ENCODE measurements around the gene THBD. TPM values are rescaled to one million over a fixed set of nuclear protein-coding genes. Genes with fewer than 3 reads are reported as not detected.

Gene THBD
- total and polyA plus RNA-seq, 2 donors, result 1.6 to 16.8 TPM

DNA sequence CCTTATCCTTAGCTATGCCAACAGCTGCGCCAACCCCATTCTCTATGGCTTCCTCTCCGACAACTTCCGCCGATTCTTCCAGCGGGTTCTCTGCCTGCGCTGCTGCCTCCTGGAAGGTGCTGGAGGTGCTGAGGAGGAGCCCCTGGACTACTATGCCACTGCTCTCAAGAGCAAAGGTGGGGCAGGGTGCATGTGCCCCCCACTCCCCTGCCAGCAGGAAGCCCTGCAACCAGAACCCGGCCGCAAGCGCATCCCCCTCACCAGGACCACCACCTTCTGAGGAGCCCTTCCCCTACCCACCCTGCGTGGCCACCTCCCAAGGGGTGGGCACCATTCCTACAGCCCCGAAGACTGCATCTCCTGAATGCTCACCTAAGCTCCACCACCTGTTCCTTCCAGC, 13.1 kb downstream of the THBD start:
- H3K4me1 ChIP-seq (ENCODE audit: control insufficient read depth in 2 of 2, insufficient read depth in 2 of 2, low read length in 2 of 2), result peaks cover 0 to 8% of the 10 kb centered on the region in 2 donors
- no peak overlapping the region for H3K4me3 ChIP-seq (ENCODE audit: low read length in 2 of 2)
- H3K9me3 ChIP-seq (ENCODE audit: control insufficient read depth in 2 of 2, insufficient read depth in 1 of 2, low read length in 1 of 2), result peaks cover 1 to 5% of the 10 kb centered on the region in 2 donors
- no peak for DNase-seq (ENCODE audit: low read depth in 6 of 9, low spot score in 9 of 9)
- H3K27ac ChIP-seq (ENCODE audit: low read depth in 1 of 2, low read length in 1 of 2), result no peak overlapping the region
- H3K27me3 ChIP-seq (ENCODE audit: control insufficient read depth in 2 of 2, insufficient read depth in 1 of 2, low read length in 1 of 2), result peaks cover 14 to 35% of the 10 kb centered on the region in 2 donors
- WGBS, result 98% methylated on average over 11 of the region's 11 CpGs
- H3K36me3 ChIP-seq (ENCODE audit: control insufficient read depth in 2 of 2, insufficient read depth in 2 of 2, low read length in 1 of 2), result no peaks in the 10 kb centered on the region

GRCh38 chr20:23035731-23036130, 13.7 kb downstream of the THBD start:
- WGBS, result 95% methylated on average over 41 of the region's 41 CpGs
- H3K9me3 ChIP-seq (ENCODE audit: control insufficient read depth in 2 of 2, insufficient read depth in 1 of 2, low read length in 1 of 2), result peaks cover 1 to 5% of the 10 kb centered on the region in 2 donors
- no peaks in the 10 kb centered on the region for H3K36me3 ChIP-seq (ENCODE audit: control insufficient read depth in 2 of 2, insufficient read depth in 2 of 2, low read length in 1 of 2)
- H3K4me3 ChIP-seq (ENCODE audit: low read length in 2 of 2), result no peak overlapping the region
- H3K4me1 ChIP-seq (ENCODE audit: control insufficient read depth in 2 of 2, insufficient read depth in 2 of 2, low read length in 2 of 2), result peaks cover 0 to 8% of the 10 kb centered on the region in 2 donors
- H3K27me3 ChIP-seq (ENCODE audit: control insufficient read depth in 2 of 2, insufficient read depth in 1 of 2, low read length in 1 of 2), result peaks cover 14 to 35% of the 10 kb centered on the region in 2 donors
- DNase-seq (ENCODE audit: low read depth in 6 of 9, low spot score in 9 of 9), result no peak
- no peak overlapping the region for H3K27ac ChIP-seq (ENCODE audit: low read depth in 1 of 2, low read length in 1 of 2)

DNA sequence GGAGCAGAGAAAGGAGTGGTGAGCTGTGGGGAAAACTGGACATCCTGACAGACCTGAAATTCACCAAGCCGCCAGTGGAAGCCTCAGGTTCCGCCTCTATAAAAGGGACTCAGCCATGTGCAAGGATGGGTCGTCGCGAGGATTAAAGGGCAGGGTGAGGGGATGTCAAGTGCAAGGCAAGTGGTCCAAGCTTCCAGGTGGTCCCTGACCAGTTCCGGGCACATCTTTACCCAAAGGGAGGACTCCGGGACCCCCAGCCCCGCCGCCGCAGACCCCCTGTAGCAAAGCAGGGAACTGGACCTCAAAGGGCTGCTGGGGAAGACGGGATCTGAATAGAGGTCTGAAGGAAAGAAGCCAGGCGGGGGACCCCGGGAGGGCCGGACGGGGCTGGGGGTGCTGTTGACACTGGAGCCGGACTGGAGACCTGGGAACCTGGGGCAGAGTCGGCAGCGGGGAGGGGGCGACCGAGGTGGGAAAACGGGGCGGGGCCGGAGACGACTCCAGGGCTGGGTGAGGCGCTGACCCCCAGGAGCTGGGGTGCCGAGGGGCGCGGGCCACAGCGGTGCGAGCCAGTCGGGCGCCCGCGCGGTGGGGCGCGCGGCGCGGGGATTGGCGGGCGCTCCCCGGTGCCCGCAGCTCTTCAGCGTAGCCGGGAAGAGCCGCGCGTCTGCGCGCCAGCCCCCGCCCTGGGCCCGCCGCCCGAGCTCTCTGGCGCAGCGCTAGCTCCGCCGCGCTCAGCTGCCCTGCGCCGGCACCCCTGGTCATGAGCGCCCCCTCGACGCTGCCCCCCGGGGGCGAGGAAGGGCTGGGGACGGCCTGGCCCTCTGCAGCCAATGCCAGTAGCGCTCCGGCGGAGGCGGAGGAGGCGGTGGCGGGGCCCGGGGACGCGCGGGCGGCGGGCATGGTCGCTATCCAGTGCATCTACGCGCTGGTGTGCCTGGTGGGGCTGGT, 14.5 kb downstream of the THBD start, which contains the start of gene SSTR4:
TSS of gene SSTR4 (plus strand) at position 592 of the 951 bp plus-strand sequence. CDS start at position 764, 172 bp downstream.
- Histone ChIP-seq H3K27me3 (ENCODE audit: control insufficient read depth in 2 of 2, insufficient read depth in 1 of 2, low read length in 1 of 2) (peaks cover 14 to 35% of the 10 kb centered on the region in 2 donors), H3K36me3 (ENCODE audit: control insufficient read depth in 2 of 2, insufficient read depth in 2 of 2, low read length in 1 of 2) (no peaks in the 10 kb centered on the region), H3K4me3 (ENCODE audit: low read length in 2 of 2) (no peak within 1 kb of the TSS), H3K4me1 (ENCODE audit: control insufficient read depth in 2 of 2, insufficient read depth in 2 of 2, low read length in 2 of 2) (peaks cover 0 to 8% of the 10 kb centered on the region in 2 donors), H3K27ac (ENCODE audit: low read depth in 1 of 2, low read length in 1 of 2) (no peak within 1 kb of the TSS), H3K9me3 (ENCODE audit: control insufficient read depth in 2 of 2, insufficient read depth in 1 of 2, low read length in 1 of 2) (peaks cover 1 to 5% of the 10 kb centered on the region in 2 donors)
- DNase-seq (ENCODE audit: low read depth in 6 of 9, low spot score in 9 of 9), result no peak
- WGBS, result 29% methylated on average over 82 of the region's 83 CpGs

DNA sequence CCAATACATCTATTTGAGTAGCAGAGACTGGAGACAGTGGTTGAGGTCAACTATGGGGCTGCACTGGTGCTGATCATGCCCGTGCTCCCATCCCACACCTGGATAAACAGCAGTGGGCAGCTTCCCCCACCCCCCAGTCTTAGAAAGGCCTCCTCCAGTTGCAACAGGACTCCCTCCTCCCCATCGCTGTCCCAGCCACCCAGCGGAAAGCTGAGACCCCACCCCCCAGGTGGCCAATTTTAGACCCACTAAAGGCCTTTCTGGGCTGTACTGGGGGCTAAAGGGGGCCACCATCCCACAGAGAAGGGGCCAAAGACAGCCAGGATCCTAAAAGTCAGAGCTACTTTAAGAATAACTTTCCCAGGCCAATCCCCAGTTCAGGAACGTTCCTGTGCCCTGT, 15.6 kb downstream of the THBD start:
- no peaks in the 10 kb centered on the region for H3K36me3 ChIP-seq (ENCODE audit: control insufficient read depth in 2 of 2, insufficient read depth in 2 of 2, low read length in 1 of 2)
- H3K27ac ChIP-seq (ENCODE audit: low read depth in 1 of 2, low read length in 1 of 2), result no peak overlapping the region
- H3K4me1 ChIP-seq (ENCODE audit: control insufficient read depth in 2 of 2, insufficient read depth in 2 of 2, low read length in 2 of 2), result peaks cover 0 to 8% of the 10 kb centered on the region in 2 donors
- H3K27me3 ChIP-seq (ENCODE audit: control insufficient read depth in 2 of 2, insufficient read depth in 1 of 2, low read length in 1 of 2), result peaks cover 14 to 35% of the 10 kb centered on the region in 2 donors
- H3K9me3 ChIP-seq (ENCODE audit: control insufficient read depth in 2 of 2, insufficient read depth in 1 of 2, low read length in 1 of 2), result peaks cover 1 to 5% of the 10 kb centered on the region in 2 donors
- no peak overlapping the region for H3K4me3 ChIP-seq (ENCODE audit: low read length in 2 of 2)
- 97% methylated on average over 4 of the region's 4 CpGs for WGBS
- no peak for DNase-seq (ENCODE audit: low read depth in 6 of 9, low spot score in 9 of 9)

DNA sequence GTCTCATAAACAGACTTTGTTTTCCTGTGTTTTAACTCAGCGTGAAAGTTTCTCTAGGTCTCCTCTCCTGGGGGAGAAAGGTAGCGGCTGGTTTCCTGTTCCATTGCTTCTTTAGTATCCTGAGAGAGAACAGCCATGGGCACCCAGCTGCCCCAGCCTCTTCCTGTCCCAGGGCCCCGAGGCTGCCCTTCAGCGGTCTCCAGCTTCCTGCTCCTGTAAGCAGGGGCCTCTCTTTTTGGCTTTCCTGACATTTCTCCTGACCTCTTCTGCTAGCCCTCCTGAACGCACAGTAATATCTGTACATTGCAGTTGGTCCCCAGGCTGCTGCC, 16.8 kb downstream of the THBD start:
- no peak overlapping the region for H3K27ac ChIP-seq (ENCODE audit: low read depth in 1 of 2, low read length in 1 of 2)
- no peak overlapping the region for H3K4me3 ChIP-seq (ENCODE audit: low read length in 2 of 2)
- no peak for DNase-seq (ENCODE audit: low read depth in 6 of 9, low spot score in 9 of 9)
- H3K36me3 ChIP-seq (ENCODE audit: control insufficient read depth in 2 of 2, insufficient read depth in 2 of 2, low read length in 1 of 2), result no peaks in the 10 kb centered on the region
- H3K27me3 ChIP-seq (ENCODE audit: control insufficient read depth in 2 of 2, insufficient read depth in 1 of 2, low read length in 1 of 2), result peaks cover 14 to 32% of the 10 kb centered on the region in 2 donors
- WGBS, result 21% methylated on average over 5 of the region's 5 CpGs
- H3K9me3 ChIP-seq (ENCODE audit: control insufficient read depth in 2 of 2, insufficient read depth in 1 of 2, low read length in 1 of 2), result peaks cover 1 to 5% of the 10 kb centered on the region in 2 donors
- H3K4me1 ChIP-seq (ENCODE audit: control insufficient read depth in 2 of 2, insufficient read depth in 2 of 2, low read length in 2 of 2), result peaks cover 0 to 8% of the 10 kb centered on the region in 2 donors

DNA sequence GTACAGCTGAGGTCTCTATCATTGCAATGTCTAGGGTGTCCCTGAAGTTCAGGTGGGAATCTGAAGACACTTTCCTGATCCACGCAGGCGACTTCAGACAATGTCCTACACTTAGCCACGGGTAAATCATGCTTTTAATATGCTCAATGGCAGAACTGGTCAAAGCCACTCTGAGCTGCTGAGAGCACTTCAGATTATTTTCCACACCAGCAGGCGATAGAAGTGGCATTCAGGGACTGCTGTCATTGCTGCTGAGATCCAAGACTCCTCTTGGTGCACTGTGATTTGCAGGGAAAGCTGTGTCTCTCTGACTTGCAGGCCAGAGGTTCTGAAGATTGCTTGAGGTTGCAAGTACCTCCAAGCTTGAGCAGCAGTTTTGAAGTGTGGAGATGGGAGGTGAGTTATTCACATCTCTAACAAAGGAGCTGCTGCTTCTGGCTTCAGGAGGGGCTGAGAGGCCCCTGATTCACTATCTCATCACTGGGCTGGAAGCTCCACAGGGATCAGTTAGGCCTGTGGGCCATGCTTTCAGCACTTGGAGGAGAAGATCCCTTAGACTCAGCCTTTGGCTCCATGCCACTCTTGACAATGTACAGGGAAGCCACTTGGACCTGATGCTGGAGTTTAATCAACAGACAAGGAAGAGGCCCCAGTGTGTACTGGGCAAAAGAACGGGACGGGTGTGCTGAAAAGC, 17.3 kb downstream of the THBD start:
- no peak overlapping the region for H3K27ac ChIP-seq (ENCODE audit: low read depth in 1 of 2, low read length in 1 of 2)
- 73% methylated on average over 6 of the region's 6 CpGs for WGBS
- peaks cover 14 to 32% of the 10 kb centered on the region in 2 donors for H3K27me3 ChIP-seq (ENCODE audit: control insufficient read depth in 2 of 2, insufficient read depth in 1 of 2, low read length in 1 of 2)
- no peaks in the 10 kb centered on the region for H3K36me3 ChIP-seq (ENCODE audit: control insufficient read depth in 2 of 2, insufficient read depth in 2 of 2, low read length in 1 of 2)
- no peak for DNase-seq (ENCODE audit: low read depth in 6 of 9, low spot score in 9 of 9)
- H3K4me3 ChIP-seq (ENCODE audit: low read length in 2 of 2), result no peak overlapping the region
- peaks cover 1 to 5% of the 10 kb centered on the region in 2 donors for H3K9me3 ChIP-seq (ENCODE audit: control insufficient read depth in 2 of 2, insufficient read depth in 1 of 2, low read length in 1 of 2)
- H3K4me1 ChIP-seq (ENCODE audit: control insufficient read depth in 2 of 2, insufficient read depth in 2 of 2, low read length in 2 of 2), result peaks cover 0 to 8% of the 10 kb centered on the region in 2 donors

- Histone ChIP-seq H3K4me3 (ENCODE audit: low read length in 2 of 2) (no peak overlapping the region), H3K27ac (ENCODE audit: low read depth in 1 of 2, low read length in 1 of 2) (no peak overlapping the region), H3K36me3 (ENCODE audit: control insufficient read depth in 2 of 2, insufficient read depth in 2 of 2, low read length in 1 of 2) (no peaks in the 10 kb centered on the region), H3K27me3 (ENCODE audit: control insufficient read depth in 2 of 2, insufficient read depth in 1 of 2, low read length in 1 of 2) (peaks cover 13 to 24% of the 10 kb centered on the region in 2 donors), H3K9me3 (ENCODE audit: control insufficient read depth in 2 of 2, insufficient read depth in 1 of 2, low read length in 1 of 2) (peaks cover 1% of the 10 kb centered on the region in 2 donors), H3K4me1 (ENCODE audit: control insufficient read depth in 2 of 2, insufficient read depth in 2 of 2, low read length in 2 of 2) (peaks cover 0 to 8% of the 10 kb centered on the region in 2 donors)
- DNase-seq (ENCODE audit: low read depth in 6 of 9, low spot score in 9 of 9), result no peak
- 95% methylated on average over 6 of the region's 6 CpGs for WGBS
Observed at GRCh38 chr20:23031346-23031745, 18.1 kb downstream of the THBD start.

DNA sequence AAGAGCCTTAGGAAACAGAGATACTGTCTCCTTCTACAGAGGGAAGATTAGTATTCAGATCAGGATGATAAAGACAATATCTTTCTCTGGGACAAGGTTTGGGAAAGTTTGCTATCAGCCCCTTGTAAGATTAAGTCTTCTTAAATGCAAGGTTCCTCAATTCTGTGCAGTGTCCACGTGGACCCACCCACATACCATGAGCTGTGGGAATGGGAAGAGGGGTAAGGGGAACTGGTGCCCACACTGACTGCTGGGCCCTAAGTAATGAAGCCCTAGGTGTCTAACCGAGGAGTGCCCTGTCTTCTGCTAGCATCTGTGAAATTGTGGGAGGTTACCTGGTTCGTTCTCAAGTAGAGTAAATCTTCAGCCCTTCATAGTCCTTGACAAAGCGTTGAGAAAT, 20.1 kb downstream of the THBD start:
- no peaks in the 10 kb centered on the region for H3K36me3 ChIP-seq (ENCODE audit: control insufficient read depth in 2 of 2, insufficient read depth in 2 of 2, low read length in 1 of 2)
- no peak for DNase-seq (ENCODE audit: low read depth in 6 of 9, low spot score in 9 of 9)
- H3K9me3 ChIP-seq (ENCODE audit: control insufficient read depth in 2 of 2, insufficient read depth in 1 of 2, low read length in 1 of 2), result peaks cover 0 to under 1% of the 10 kb centered on the region in 2 donors
- H3K4me3 ChIP-seq (ENCODE audit: low read length in 2 of 2), result no peak overlapping the region
- H3K4me1 ChIP-seq (ENCODE audit: control insufficient read depth in 2 of 2, insufficient read depth in 2 of 2, low read length in 2 of 2), result peaks cover 0 to 8% of the 10 kb centered on the region in 2 donors
- H3K27me3 ChIP-seq (ENCODE audit: control insufficient read depth in 2 of 2, insufficient read depth in 1 of 2, low read length in 1 of 2), result peaks cover 1 to 6% of the 10 kb centered on the region in 2 donors
- H3K27ac ChIP-seq (ENCODE audit: low read depth in 1 of 2, low read length in 1 of 2), result no peak overlapping the region
- WGBS, result 85% methylated on average over 4 of the region's 4 CpGs

GRCh38 chr20:23028392-23028791, 21.1 kb downstream of the THBD start:
- no peak for DNase-seq (ENCODE audit: low read depth in 6 of 9, low spot score in 9 of 9)
- Histone ChIP-seq H3K4me3 (ENCODE audit: low read length in 2 of 2) (no peak overlapping the region), H3K27me3 (ENCODE audit: control insufficient read depth in 2 of 2, insufficient read depth in 1 of 2, low read length in 1 of 2) (no peaks in the 10 kb centered on the region), H3K36me3 (ENCODE audit: control insufficient read depth in 2 of 2, insufficient read depth in 2 of 2, low read length in 1 of 2) (no peaks in the 10 kb centered on the region), H3K4me1 (ENCODE audit: control insufficient read depth in 2 of 2, insufficient read depth in 2 of 2, low read length in 2 of 2) (peaks cover 0 to 8% of the 10 kb centered on the region in 2 donors), H3K27ac (ENCODE audit: low read depth in 1 of 2, low read length in 1 of 2) (no peak overlapping the region), H3K9me3 (ENCODE audit: control insufficient read depth in 2 of 2, insufficient read depth in 1 of 2, low read length in 1 of 2) (no peaks in the 10 kb centered on the region)
- 96% methylated on average over 3 of the region's 3 CpGs for WGBS

All from thymus (tissue), 11 donors.